ENCODE measurements around the gene LCE5A.

- TF ChIP-seq ZNF548 (tag by site-specific recombination; IDR thresholded peaks at IDR 0.05), result no peak
- TF ChIP-seq CTCF (tag by site-specific recombination; IDR thresholded peaks at IDR 0.05), result no peak
- no peak for TF ChIP-seq TCF7L2 (IDR thresholded peaks at IDR 0.05; ENCODE audit: borderline replicate concordance, low read depth, low read length)
These were observed 10.0 kb downstream of the LCE5A start for GRCh38 chr1:152520561-152521090.
